GM23338 (cell line): Measurements from ENCODE around the gene LRP4. TPM values are rescaled to one million over a fixed set of nuclear protein-coding genes. Genes with fewer than 3 reads are reported as not detected.

Experiments used
- ATAC-seq: fragments of 200-7000 bp; cut with Tn5 transposase; 3 replicates; pipeline ENCODE4 v1.9.1; 2020
- DNase-seq: peaks from one replicate; pipeline ENCODE4 v3.0.0-alpha.2; 2015; ENCODE audit warnings: low spot score
- H2AFZ ChIP-seq: fragments of 200-600 bp; sonication (generic); 2 replicates; pipeline ENCODE4 v1.8.0; 2016; ENCODE audit warnings: antibody characterized with exemption, mild to moderate bottlenecking, moderate library complexity
- H3F3A ChIP-seq: fragments of 200-600 bp; sonication (generic); replicated peaks from 2 replicates; pipeline ENCODE4 v1.8.0; 2017; ENCODE audit warnings: antibody characterized with exemption, mixed run types, low read depth
- H3K27ac ChIP-seq: fragments of 200-600 bp; sonication (generic); 2 replicates; pipeline ENCODE4 v1.6.1; 2016; ENCODE audit warnings: low read depth
- H3K27me3 ChIP-seq: fragments of 200-600 bp; sonication (generic); 2 replicates; pipeline ENCODE4 v1.8.0; 2016; ENCODE audit warnings: mild to moderate bottlenecking, mixed run types, moderate library complexity; ENCODE audit not compliant: insufficient read depth
- H3K36me3 ChIP-seq: fragments of 200-600 bp; sonication (generic); 2 replicates; pipeline ENCODE4 v1.8.0; 2016; ENCODE audit warnings: mild to moderate bottlenecking; ENCODE audit not compliant: insufficient read depth
- H3K4me1 ChIP-seq: fragments of 200-600 bp; sonication (generic); 2 replicates; pipeline ENCODE4 v1.8.0; 2016; ENCODE audit warnings: mild to moderate bottlenecking, moderate library complexity; ENCODE audit not compliant: insufficient read depth
- H3K4me2 ChIP-seq: fragments of 200-600 bp; sonication (generic); 2 replicates; pipeline ENCODE4 v1.7.1; 2017; ENCODE audit warnings: mixed run types
- H3K4me3 ChIP-seq: fragments of 200-600 bp; sonication (generic); 2 replicates; pipeline ENCODE4 v1.6.1; 2016; ENCODE audit warnings: mixed run types
- H3K79me2 ChIP-seq: fragments of 200-600 bp; sonication (generic); replicated peaks from 2 replicates; pipeline ENCODE4 v1.8.0; 2017; ENCODE audit warnings: mild to moderate bottlenecking; ENCODE audit not compliant: insufficient read depth
- H3K9me2 ChIP-seq: fragments of 200-600 bp; sonication (generic); 2 replicates; pipeline ENCODE4 v1.8.0; 2017; ENCODE audit not compliant: insufficient read depth
- H4K20me1 ChIP-seq: fragments of 200-600 bp; sonication (generic); replicated peaks from 2 replicates; pipeline ENCODE4 v1.8.0; 2017; ENCODE audit warnings: mild to moderate bottlenecking; ENCODE audit not compliant: insufficient read depth
- H3K27ac Mint-ChIP-seq: 2 replicates; pipeline ENCODE4 v1.8.0; 2020; ENCODE audit warnings: inconsistent platforms, mild to moderate bottlenecking, moderate library complexity, mixed read lengths
- H3K27me3 Mint-ChIP-seq: 3 replicates; pipeline ENCODE4 v1.8.0; 2022; ENCODE audit warnings: low read depth, mild to moderate bottlenecking, moderate library complexity, mixed read lengths, inconsistent platforms; ENCODE audit not compliant: insufficient read depth, poor library complexity
- H3K36me3 Mint-ChIP-seq: 3 replicates; pipeline ENCODE4 v1.8.0; 2021; ENCODE audit warnings: low read depth, mild to moderate bottlenecking, inconsistent platforms, moderate library complexity, mixed read lengths
- H3K4me1 Mint-ChIP-seq: 3 replicates; pipeline ENCODE4 v1.8.0; 2020; ENCODE audit warnings: mild to moderate bottlenecking, inconsistent platforms, mixed read lengths
- H3K4me3 Mint-ChIP-seq: 3 replicates; pipeline ENCODE4 v1.8.0; 2021; ENCODE audit warnings: moderate library complexity, mild to moderate bottlenecking, inconsistent platforms, mixed read lengths
- H3K9me3 Mint-ChIP-seq: 3 replicates; pipeline ENCODE4 v1.8.0; 2020; ENCODE audit warnings: moderate library complexity, mild to moderate bottlenecking, inconsistent platforms, mixed read lengths
- CREB1 ChIP-seq: fragments of 250-450 bp; sonication (Bioruptor Pico); IDR thresholded peaks from 2 replicates; pipeline ENCODE4 v1.5.0; 2020; ENCODE audit warnings: low read depth, mild to moderate bottlenecking, moderate library complexity
- CTCF ChIP-seq, 2 experiments: fragments of 200-600 bp in 1 of 2; sonication (generic) in 1 of 2; conservative IDR thresholded peaks; 2 replicates each; pipeline versions ENCODE4 v1.5.1 to v1.6.1; 2016 to 2017; ENCODE audit warnings: antibody characterized with exemption in 2 of 2, low read depth in 2 of 2, mild to moderate bottlenecking in 2 of 2, moderate library complexity in 1 of 2
- ETS1 ChIP-seq: IDR thresholded peaks from 2 replicates; pipeline ENCODE4 v1.6.1; 2016; ENCODE audit warnings: antibody characterized with exemption
- EZH2 ChIP-seq: fragments of 200-600 bp; sonication (generic); IDR thresholded peaks from one replicate; pipeline ENCODE4 v1.8.0; 2017; ENCODE audit warnings: antibody characterized with exemption, mild to moderate bottlenecking, low read depth; ENCODE audit not compliant: unreplicated experiment
- EZH2phosphoT487 ChIP-seq: fragments of 200-600 bp; sonication (generic); IDR thresholded peaks from one replicate; pipeline ENCODE4 v1.8.1; 2018; ENCODE audit warnings: antibody characterized with exemption; ENCODE audit not compliant: unreplicated experiment
- JUNB ChIP-seq: IDR thresholded peaks from one replicate; pipeline ENCODE4 v1.6.1; 2016; ENCODE audit warnings: antibody characterized with exemption; ENCODE audit not compliant: unreplicated experiment
- NANOG ChIP-seq: IDR thresholded peaks from 2 replicates; pipeline ENCODE4 v1.6.1; 2016; ENCODE audit warnings: antibody characterized with exemption, borderline replicate concordance
- POLR2AphosphoS5 ChIP-seq: IDR thresholded peaks from 2 replicates; pipeline ENCODE4 v1.6.1; 2016; ENCODE audit warnings: antibody characterized with exemption, low read depth
- REST ChIP-seq: IDR thresholded peaks from one replicate; pipeline ENCODE4 v1.6.1; 2018; ENCODE audit warnings: antibody characterized with exemption; ENCODE audit not compliant: unreplicated experiment
- STAT1 ChIP-seq: IDR thresholded peaks from one replicate; pipeline ENCODE4 v1.6.1; 2016; ENCODE audit warnings: antibody characterized with exemption; ENCODE audit not compliant: unreplicated experiment
- ZNF114 ChIP-seq: fragments of 250-450 bp; sonication (Bioruptor Pico); IDR thresholded peaks from 2 replicates; pipeline ENCODE4 v1.5.0; 2020; ENCODE audit warnings: mild to moderate bottlenecking, moderate library complexity
- ZNF331 ChIP-seq: fragments of 250-450 bp; sonication (Bioruptor Pico); IDR thresholded peaks from 2 replicates; pipeline ENCODE4 v1.5.0; 2020; ENCODE audit warnings: low read depth, mild to moderate bottlenecking, moderate library complexity
- ZNF462 ChIP-seq: fragments of 250-450 bp; sonication (Bioruptor Pico); IDR thresholded peaks from 2 replicates; pipeline ENCODE4 v1.5.0; 2020; ENCODE audit warnings: mild to moderate bottlenecking, moderate library complexity
- polyA plus RNA-seq: library from polyadenylated mRNA; unstranded; fragments of >200 nt; fragmentation: Nextera tagmentation; extraction: Ambion mirVana; gene quantifications from 2 replicates; pipeline ENCODE4 v1.2.1, GENCODE V29; 2016
- total RNA-seq: library from RNA; depleted of rRNA; stranded (reverse); fragments of >200 nt; shearing (Covaris generic); gene quantifications from 2 replicates; pipeline ENCODE4 v1.2.3, GENCODE V29; 2014

The LRP4 gene
- total and polyA plus RNA-seq, 2 experiments from 2014 or later: 6.0 to 18.4 TPM

- H3K79me2 ChIP-seq: no peaks in the 10 kb centered on the region
- peaks cover 6% of the 10 kb centered on the region for H3K27me3 Mint-ChIP-seq
- no peak overlapping the region for H3K27ac Mint-ChIP-seq
- no peaks in the 10 kb centered on the region for H3K9me2 ChIP-seq
- no peak for ATAC-seq
- no peaks in the 10 kb centered on the region; the same call in 2 of the 3 replicates for H3K4me1 Mint-ChIP-seq
- no peak overlapping the region for H3K27ac ChIP-seq
- no peaks in the 10 kb centered on the region for H3K27me3 ChIP-seq
- no peak overlapping the region for H3K4me3 Mint-ChIP-seq
- no peaks in the 10 kb centered on the region for H3F3A ChIP-seq
- no peak overlapping the region for H2AFZ ChIP-seq
- H3K9me3 Mint-ChIP-seq: peaks cover 7% of the 10 kb centered on the region; the same call in 1 of the 3 replicates
- no peak for TF ChIP-seq STAT1
- TF ChIP-seq EZH2phosphoT487: no peak
- no peak for TF ChIP-seq POLR2AphosphoS5
- TF ChIP-seq ZNF462 (CRISPR knock-in tag): no peak
- no peak for TF ChIP-seq ZNF114 (CRISPR knock-in tag)
- TF ChIP-seq REST: no peak
- no peak for TF ChIP-seq ZNF331 (CRISPR knock-in tag)
- no peak for TF ChIP-seq EZH2
- TF ChIP-seq CTCF (conservative IDR thresholded peaks at IDR 0.05; ENCODE audit: low read depth in 2 of 2): no peak
- TF ChIP-seq JUNB: no peak
- no peak for TF ChIP-seq CREB1 (CRISPR knock-in tag)
- no peak for TF ChIP-seq ETS1
- no peak for TF ChIP-seq NANOG
- peaks cover 6% of the 10 kb centered on the region; the same call in 1 of the 2 replicates for H3K36me3 ChIP-seq
- peaks cover 65% of the 10 kb centered on the region for H3K36me3 Mint-ChIP-seq
- H3K4me3 ChIP-seq: no peak overlapping the region
- H3K4me2 ChIP-seq: no peak overlapping the region
- H4K20me1 ChIP-seq: no peaks in the 10 kb centered on the region; the same call in 1 of the 2 replicates
- H3K4me1 ChIP-seq: no peaks in the 10 kb centered on the region
- no peak for DNase-seq
These were observed 23.4 kb downstream of the LRP4 start for GRCh38 chr11:46894961-46895360.
